Superior temporal gyrus (tissue), 1 donor: Measurements from ENCODE around the gene LSS.
"Not testable (repeated sequence)": the region's sequence is repeated elsewhere in the genome, so short reads cannot be mapped to it uniquely, and the experiment has no call there.

Experiments
- DNase-seq: peaks from one replicate; pipeline ENCODE4 v3.0.0-alpha.2; 2016; ENCODE audit errors: extremely low spot score

Gene LSS

GRCh38 chr21:46187261-46187660 lies 41.3 kb downstream of the LSS start:
- DNase-seq: no peak

- DNase-seq: no peak
Measured at GRCh38 chr21:46185716-46186115, 42.9 kb downstream of the LSS start.

- peak; percentile 84 for DNase-seq
Measured at GRCh38 chr21:46184625-46185555, 43.7 kb downstream of the LSS start.

- DNase-seq: peak; percentile 54
Measured at GRCh38 chr21:46183910-46184624, 44.5 kb downstream of the LSS start, which contains the start of gene SPATC1L. Gene SPATC1L, minus strand, starts transcription at chr21:46184459. Its CDS starts 1,643 bp downstream, at chr21:46182816.

- not testable (repeated sequence) for DNase-seq
Measured at GRCh38 chr21:46183337-46183909, 45.2 kb downstream of the LSS start.

GRCh38 chr21:46182548-46183336 lies 45.8 kb downstream of the LSS start:
- DNase-seq: no peak

- no peak for DNase-seq
Measured at GRCh38 chr21:46181953-46182547, 46.5 kb downstream of the LSS start.

GRCh38 chr21:46181436-46181835 lies 47.1 kb downstream of the LSS start:
- no peak for DNase-seq

- no peak for DNase-seq
Measured at GRCh38 chr21:46180778-46181391, 47.7 kb downstream of the LSS start.

- DNase-seq: no peak
Measured at GRCh38 chr21:46180079-46180722, 48.4 kb downstream of the LSS start.

GRCh38 chr21:46179708-46180078 lies 48.9 kb downstream of the LSS start:
- no peak for DNase-seq

GRCh38 chr21:46178961-46179360 lies 49.6 kb downstream of the LSS start:
- DNase-seq: no peak

GRCh38 chr21:46176443-46177129 lies 52.0 kb downstream of the LSS start:
- DNase-seq: not testable (repeated sequence)

GRCh38 chr21:46173573-46173972 lies 55.0 kb downstream of the LSS start:
- DNase-seq: no peak

- DNase-seq: no peak
Measured at GRCh38 chr21:46172863-46173528, 55.6 kb downstream of the LSS start.

- no peak for DNase-seq
Measured at GRCh38 chr21:46171996-46172862, 56.3 kb downstream of the LSS start.

- no peak for DNase-seq
Measured at GRCh38 chr21:46171585-46171984, 57.0 kb downstream of the LSS start.
